GM12892 (cell line): Measurements from ENCODE around the gene RAB27A.

Experiments used
- POLR2A ChIP-seq: IDR thresholded peaks from 2 replicates; pipeline ENCODE4 v1.6.1; 2011; ENCODE audit warnings: low read depth, low read length, control low read depth
- POLR2AphosphoS5 ChIP-seq: IDR thresholded peaks from 2 replicates; pipeline ENCODE4 v1.6.1; 2011; ENCODE audit warnings: low read depth, low read length, control low read depth

- no peak for TF ChIP-seq POLR2AphosphoS5
- TF ChIP-seq POLR2A: no peak
Measured at GRCh38 chr15:55237219-55238130, 52.1 kb downstream of the RAB27A start.
